Uterus (tissue), 4 donors: ENCODE data around the gene GJB4. TPM values are rescaled to one million over a fixed set of nuclear protein-coding genes. Genes with fewer than 3 reads are reported as not detected.

ENCODE experiments used
- DNase-seq, 2 donors: peaks; one replicate each; pipeline ENCODE4 v3.0.0-alpha.2; 2019 to 2020
- H3K27ac ChIP-seq, 2 donors: fragments of 200-600 bp; sonication (generic); 1 replicate in 1 of 2; 2 replicates in 1 of 2; pipeline ENCODE4 v1.5.1; 2016 to 2018
- H3K27me3 ChIP-seq, 2 donors: fragments of 200-600 bp; sonication (generic); one replicate each; pipeline ENCODE4 v1.5.1; 2018 to 2019; ENCODE audit warnings: control low read depth in 1 of 2
- H3K36me3 ChIP-seq, 2 donors: fragments of 200-600 bp; sonication (generic); one replicate each; pipeline ENCODE4 v1.5.1; 2019; ENCODE audit warnings: control low read depth in 1 of 2
- H3K4me1 ChIP-seq, 2 donors: fragments of 200-600 bp; sonication (generic); one replicate each; pipeline ENCODE4 v1.5.1; 2018 to 2019; ENCODE audit warnings: control low read depth in 1 of 2
- H3K4me3 ChIP-seq, 2 donors: fragments of 200-600 bp; sonication (generic); 1 replicate in 1 of 2; 2 replicates in 1 of 2; pipeline ENCODE4 v1.5.1; 2018 to 2019; ENCODE audit warnings: mild to moderate bottlenecking in 1 of 2
- H3K9me3 ChIP-seq, 2 donors: fragments of 200-600 bp; sonication (generic); one replicate each; pipeline ENCODE4 v1.5.1; 2019; ENCODE audit warnings: control low read depth in 1 of 2
- CTCF ChIP-seq, 4 experiments: fragments of 200-600 bp in 2 of 4; fragments of 450-650 bp in 2 of 4; sonication (generic) in 2 of 4; IDR thresholded peaks; one replicate each; pipeline ENCODE4 v1.5.1; 2016 to 2019; ENCODE audit warnings: antibody characterized with exemption in 4 of 4, mild to moderate bottlenecking in 2 of 4, moderate library complexity in 1 of 4
- POLR2A ChIP-seq, 2 donors: fragments of 450-650 bp; IDR thresholded peaks; one replicate each; pipeline ENCODE4 v1.6.1; 2016; ENCODE audit warnings: antibody characterized with exemption in 2 of 2, mild to moderate bottlenecking in 1 of 2, moderate library complexity in 1 of 2
- intact Hi-C: fragments of 100-400 bp; cut with DNase I; formaldehyde crosslinking; loops from one replicate; pipeline ENCODE4 v1.15.1; 2023; ENCODE audit warnings: low total_unique reads
- total RNA-seq, 4 donors: library from RNA; depleted of rRNA in 3 of 4; stranded (reverse); fragments of >200 nt in 3 of 4; gene quantifications; one replicate each; pipeline versions ENCODE4 v1.1.0 to v1.2.4, GENCODE V29; 2014 to 2023
- donor health status: DM: yes; HTN: yes; CAD: no.

GJB4 gene
- total RNA-seq, 4 donors from 2014 or later, result not detected

- TF ChIP-seq CTCF (IDR thresholded peaks at IDR 0.05) (peak; percentile 67 to 82 (median 78)), POLR2A (IDR thresholded peaks at IDR 0.05) (no peak)
- Histone ChIP-seq H3K36me3 (no peaks in the 10 kb centered on the region), H3K4me1 (no peaks in the 10 kb centered on the region), H3K27ac (no peak overlapping the region), H3K27me3 (no peaks in the 10 kb centered on the region), H3K4me3 (no peak overlapping the region), H3K9me3 (no peaks in the 10 kb centered on the region)
- intact Hi-C loops, result no loop called here
- DNase-seq, result peak; percentile 30 to 69
Observed at GRCh38 chr1:34742667-34743270, 16.8 kb upstream of the GJB4 start.

- H3K27ac ChIP-seq, result no peak overlapping the region
- H3K4me3 ChIP-seq, result no peak overlapping the region
- no peaks in the 10 kb centered on the region for H3K27me3 ChIP-seq
- no peaks in the 10 kb centered on the region for H3K9me3 ChIP-seq
- no peaks in the 10 kb centered on the region for H3K4me1 ChIP-seq
- intact Hi-C loops, result no loop called here
- no peak for DNase-seq
- H3K36me3 ChIP-seq, result no peaks in the 10 kb centered on the region
- TF ChIP-seq CTCF (IDR thresholded peaks at IDR 0.05) (no peak), POLR2A (IDR thresholded peaks at IDR 0.05) (no peak)
Observed at GRCh38 chr1:34743775-34744174, 15.8 kb upstream of the GJB4 start.

- intact Hi-C loops, result no loop called here
- DNase-seq, result no peak
- H3K9me3 ChIP-seq, result no peaks in the 10 kb centered on the region
- H3K27ac ChIP-seq, result no peak overlapping the region
- no peak for TF ChIP-seq CTCF (IDR thresholded peaks at IDR 0.05)
- no peak for TF ChIP-seq POLR2A (IDR thresholded peaks at IDR 0.05)
- H3K4me3 ChIP-seq, result no peak overlapping the region
- no peaks in the 10 kb centered on the region for H3K4me1 ChIP-seq
- H3K27me3 ChIP-seq, result no peaks in the 10 kb centered on the region
- no peaks in the 10 kb centered on the region for H3K36me3 ChIP-seq
Observed at GRCh38 chr1:34744851-34745250, 14.7 kb upstream of the GJB4 start.

- no peak for DNase-seq
- no peak overlapping the region for H3K27ac ChIP-seq
- H3K4me1 ChIP-seq, result no peaks in the 10 kb centered on the region
- H3K4me3 ChIP-seq, result no peak overlapping the region
- H3K27me3 ChIP-seq, result no peaks in the 10 kb centered on the region
- TF ChIP-seq POLR2A (IDR thresholded peaks at IDR 0.05) (no peak), CTCF (IDR thresholded peaks at IDR 0.05) (no peak)
- no peaks in the 10 kb centered on the region for H3K9me3 ChIP-seq
- intact Hi-C loops, result no loop called here
- no peaks in the 10 kb centered on the region for H3K36me3 ChIP-seq
Observed at GRCh38 chr1:34745666-34746065, 13.9 kb upstream of the GJB4 start.

- H3K27me3 ChIP-seq, result no peaks in the 10 kb centered on the region
- no peaks in the 10 kb centered on the region for H3K4me1 ChIP-seq
- H3K27ac ChIP-seq, result no peak overlapping the region
- no peak overlapping the region for H3K4me3 ChIP-seq
- no peak for DNase-seq
- intact Hi-C loops, result no loop called here
- TF ChIP-seq CTCF (IDR thresholded peaks at IDR 0.05), result no peak
- no peak for TF ChIP-seq POLR2A (IDR thresholded peaks at IDR 0.05)
- H3K36me3 ChIP-seq, result no peaks in the 10 kb centered on the region
- H3K9me3 ChIP-seq, result no peaks in the 10 kb centered on the region
Observed at GRCh38 chr1:34746101-34746500, 13.4 kb upstream of the GJB4 start.
